ENCODE results near the gene PLXNA4. TPM values are rescaled to one million over a fixed set of nuclear protein-coding genes. Genes with fewer than 3 reads are reported as not detected.

The PLXNA4 gene
- total and polyA plus RNA-seq, 2 experiments from 2014 or later: 7.3 to 33.3 TPM

- TF ChIP-seq CTCF (IDR thresholded peaks at IDR 0.05; ENCODE audit: low read depth, low read length): no peak
- H3K36me3 ChIP-seq: no peaks in the 10 kb centered on the region
- H3K4me3 ChIP-seq: no peak overlapping the region
- no peaks in the 10 kb centered on the region for H3K27me3 ChIP-seq
- no peaks in the 10 kb centered on the region for H3K9me3 ChIP-seq (ENCODE audit: low read depth)
- peak overlapping the region; percentile 0 for H3K27ac ChIP-seq
- peaks cover 11% of the 10 kb centered on the region for H3K4me1 ChIP-seq (ENCODE audit: low read depth)
- DNase-seq (ENCODE audit: low read depth in 1 of 2, low spot score in 1 of 2): peak in 1 of 2 donors; percentile 57
These were observed 38.7 kb downstream of the PLXNA4 start for GRCh38 chr7:132537456-132538145.

GRCh38 chr7:132536654-132537395 lies 39.4 kb downstream of the PLXNA4 start:
- TF ChIP-seq CTCF (IDR thresholded peaks at IDR 0.05; ENCODE audit: low read depth, low read length): no peak
- DNase-seq (ENCODE audit: low read depth in 1 of 2, low spot score in 1 of 2): peak in 1 of 2 donors; percentile 34
- H3K27ac ChIP-seq: peak overlapping the region; percentile 0
- H3K4me1 ChIP-seq (ENCODE audit: low read depth): peaks cover 11% of the 10 kb centered on the region
- H3K9me3 ChIP-seq (ENCODE audit: low read depth): no peaks in the 10 kb centered on the region
- no peak overlapping the region for H3K4me3 ChIP-seq
- H3K27me3 ChIP-seq: no peaks in the 10 kb centered on the region
- H3K36me3 ChIP-seq: no peaks in the 10 kb centered on the region

- TF ChIP-seq CTCF (IDR thresholded peaks at IDR 0.05; ENCODE audit: low read depth, low read length): no peak
These were observed 42.4 kb downstream of the PLXNA4 start for GRCh38 chr7:132533916-132534315.

GRCh38 chr7:132532281-132532680 lies 44.0 kb downstream of the PLXNA4 start:
- H3K9me3 ChIP-seq (ENCODE audit: low read depth): no peaks in the 10 kb centered on the region
- H3K27ac ChIP-seq: no peak overlapping the region
- no peak overlapping the region for H3K4me3 ChIP-seq
- H3K27me3 ChIP-seq: no peaks in the 10 kb centered on the region
- TF ChIP-seq CTCF (IDR thresholded peaks at IDR 0.05; ENCODE audit: low read depth, low read length): no peak
- H3K4me1 ChIP-seq (ENCODE audit: low read depth): peaks cover 4% of the 10 kb centered on the region
- no peak for DNase-seq (ENCODE audit: low read depth in 1 of 2, low spot score in 1 of 2)
- H3K36me3 ChIP-seq: no peaks in the 10 kb centered on the region

More at GRCh38 chr7:132533916-132534315, 42.4 kb downstream of the PLXNA4 start:
- Histone ChIP-seq H3K9me3 (ENCODE audit: low read depth) (no peaks in the 10 kb centered on the region), H3K27ac (no peak overlapping the region), H3K4me3 (no peak overlapping the region), H3K36me3 (no peaks in the 10 kb centered on the region), H3K27me3 (no peaks in the 10 kb centered on the region), H3K4me1 (ENCODE audit: low read depth) (peaks cover 11% of the 10 kb centered on the region)
- no peak for DNase-seq (ENCODE audit: low read depth in 1 of 2, low spot score in 1 of 2)

GRCh38 chr7:132531562-132531961 lies 44.7 kb downstream of the PLXNA4 start:
- no peak overlapping the region for H3K27ac ChIP-seq
- H3K27me3 ChIP-seq: no peaks in the 10 kb centered on the region
- no peak for DNase-seq (ENCODE audit: low read depth in 1 of 2, low spot score in 1 of 2)
- H3K4me3 ChIP-seq: no peak overlapping the region
- no peak for TF ChIP-seq CTCF (IDR thresholded peaks at IDR 0.05; ENCODE audit: low read depth, low read length)
- no peaks in the 10 kb centered on the region for H3K4me1 ChIP-seq (ENCODE audit: low read depth)
- H3K9me3 ChIP-seq (ENCODE audit: low read depth): no peaks in the 10 kb centered on the region
- H3K36me3 ChIP-seq: no peaks in the 10 kb centered on the region
